Transverse colon (tissue), 4 donors: Measurements from ENCODE around the gene UROD. TPM values are rescaled to one million over a fixed set of nuclear protein-coding genes. Genes with fewer than 3 reads are reported as not detected.

ENCODE experiments used
- DNase-seq: peaks from one replicate; pipeline ENCODE4 v3.0.0-alpha.2; 2019
- H3K27ac ChIP-seq, 4 donors: fragments of 200-600 bp; sonication (generic); 2 replicates each; pipeline ENCODE4 v1.5.1; 2016 to 2018; ENCODE audit warnings: inconsistent platforms in 4 of 4
- H3K27me3 ChIP-seq: fragments of 200-600 bp; sonication (generic); 2 replicates; pipeline ENCODE4 v1.5.1; 2017; ENCODE audit warnings: inconsistent platforms
- H3K36me3 ChIP-seq, 4 donors: fragments of 200-600 bp; sonication (generic); 2 replicates each; pipeline ENCODE4 v1.5.1; 2017 to 2019; ENCODE audit warnings: inconsistent platforms in 4 of 4
- H3K4me1 ChIP-seq, 4 donors: fragments of 200-600 bp; sonication (generic); 2 replicates each; pipeline ENCODE4 v1.5.1; 2017 to 2020; ENCODE audit warnings: inconsistent platforms in 4 of 4
- H3K4me3 ChIP-seq, 4 donors: fragments of 200-600 bp; sonication (generic); 1 replicate in 1 of 4; 2 replicates in 3 of 4; pipeline versions ENCODE4 v1.5.1 to v1.6.1; 2017 to 2019; ENCODE audit warnings: inconsistent platforms in 4 of 4
- H3K9me3 ChIP-seq, 2 donors: fragments of 200-600 bp; sonication (generic); 2 replicates each; pipeline ENCODE4 v1.5.1; 2017 to 2019; ENCODE audit warnings: inconsistent platforms in 2 of 2
- EP300 ChIP-seq: sonication (generic); formaldehyde crosslinking; IDR thresholded peaks from one replicate; pipeline ENCODE4 v1.6.1; 2017; ENCODE audit warnings: antibody characterized with exemption, low read depth
- POLR2A ChIP-seq: fragments of 450-650 bp; IDR thresholded peaks from one replicate; pipeline ENCODE4 v1.6.1; 2016; ENCODE audit warnings: antibody characterized with exemption, mild to moderate bottlenecking, moderate library complexity
- POLR2AphosphoS5 ChIP-seq, 3 donors: sonication (generic); formaldehyde crosslinking; IDR thresholded peaks; one replicate each; pipeline ENCODE4 v1.6.1; 2016; ENCODE audit warnings: antibody characterized with exemption in 3 of 3
- WGBS, 2 donors: methylation state at CpG; one replicate each; pipeline ENCODE4 v1.1.5; 2018; ENCODE audit warnings: low coverage in 1 of 2; 5-methylcytosine and 5-hydroxymethylcytosine counted together
- in situ Hi-C, 4 donors: fragments of 200-750 bp; cut with MboI; loops; one replicate each; pipeline versions ENCODE4 v1.15.0 to v1.15.1; 2017; ENCODE audit warnings: low sequenced_read_pairs in 3 of 4, low pct_ligation_motif_present in 1 of 4, low pct_unique_long_range_greater_than_20kb in 1 of 4
- intact Hi-C: fragments of 100-400 bp; cut with DNase I; formaldehyde crosslinking; loops from one replicate; pipeline ENCODE4 v1.15.1; 2023; ENCODE audit warnings: low total_unique reads
- total RNA-seq, 4 donors: library from RNA; depleted of rRNA; stranded (reverse); fragments of >200 nt; gene quantifications; one replicate each; pipeline ENCODE4 v1.1.0, GENCODE V29; 2016
- TF ChIP-seq, protein P1 (sequence below), 5 experiments: fragments of 200-600 bp in 3 of 5; fragments of 450-650 bp in 2 of 5; sonication (generic) in 3 of 5; IDR thresholded peaks; 1 replicate in 2 of 5; 2 replicates in 3 of 5; pipeline ENCODE4 v1.5.1; 2016 to 2017; ENCODE audit warnings: antibody characterized with exemption in 5 of 5, inconsistent platforms in 3 of 5, mild to moderate bottlenecking in 2 of 5, moderate library complexity in 1 of 5

Gene UROD
- total RNA-seq, 4 donors from 2014 or later = 46.4 to 85.7 (median 63.9) TPM

DNA sequence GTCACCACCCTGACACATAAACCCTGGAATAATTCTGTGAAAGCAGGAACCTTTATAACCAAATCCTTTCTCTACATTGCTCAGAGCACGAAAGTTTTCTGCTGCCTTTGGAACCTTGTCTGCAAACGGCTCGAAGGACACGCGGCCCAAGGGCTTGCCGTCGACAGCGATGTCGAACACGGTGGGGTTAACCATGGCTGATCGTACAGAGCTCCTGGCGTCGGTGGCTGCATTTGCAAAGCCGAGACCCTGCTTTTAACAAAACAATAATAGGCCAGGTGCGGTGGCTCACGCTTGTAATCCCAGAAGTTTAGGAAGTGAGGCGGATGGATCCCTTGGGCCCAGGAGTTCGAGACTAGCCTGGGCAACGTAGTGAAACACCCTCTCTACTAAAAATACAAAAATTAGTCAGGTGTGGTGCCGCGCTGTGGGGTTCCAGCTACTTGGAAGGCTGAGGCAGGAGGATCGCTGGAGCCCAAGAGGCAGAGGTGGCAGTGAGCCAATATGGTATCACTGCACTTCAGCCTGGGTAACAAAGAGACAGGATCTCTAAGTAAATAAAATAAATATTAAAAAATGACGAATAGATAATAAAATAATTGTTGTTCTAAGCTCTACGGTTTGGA lies 23.4 kb upstream of the UROD start:
- Histone ChIP-seq H3K27me3 (no peaks in the 10 kb centered on the region), H3K9me3 (no peaks in the 10 kb centered on the region), H3K27ac (no peak overlapping the region), H3K4me3 (no peak overlapping the region), H3K36me3 (no peaks in the 10 kb centered on the region), H3K4me1 (peaks cover 7 to 14% (median 9%) of the 10 kb centered on the region in 4 donors)
- in situ Hi-C loops = no loop called here
- TF ChIP-seq POLR2AphosphoS5 (IDR thresholded peaks at IDR 0.05) (no peak), EP300 (no peak), POLR2A (no peak)
- TF ChIP-seq, protein P1, sequence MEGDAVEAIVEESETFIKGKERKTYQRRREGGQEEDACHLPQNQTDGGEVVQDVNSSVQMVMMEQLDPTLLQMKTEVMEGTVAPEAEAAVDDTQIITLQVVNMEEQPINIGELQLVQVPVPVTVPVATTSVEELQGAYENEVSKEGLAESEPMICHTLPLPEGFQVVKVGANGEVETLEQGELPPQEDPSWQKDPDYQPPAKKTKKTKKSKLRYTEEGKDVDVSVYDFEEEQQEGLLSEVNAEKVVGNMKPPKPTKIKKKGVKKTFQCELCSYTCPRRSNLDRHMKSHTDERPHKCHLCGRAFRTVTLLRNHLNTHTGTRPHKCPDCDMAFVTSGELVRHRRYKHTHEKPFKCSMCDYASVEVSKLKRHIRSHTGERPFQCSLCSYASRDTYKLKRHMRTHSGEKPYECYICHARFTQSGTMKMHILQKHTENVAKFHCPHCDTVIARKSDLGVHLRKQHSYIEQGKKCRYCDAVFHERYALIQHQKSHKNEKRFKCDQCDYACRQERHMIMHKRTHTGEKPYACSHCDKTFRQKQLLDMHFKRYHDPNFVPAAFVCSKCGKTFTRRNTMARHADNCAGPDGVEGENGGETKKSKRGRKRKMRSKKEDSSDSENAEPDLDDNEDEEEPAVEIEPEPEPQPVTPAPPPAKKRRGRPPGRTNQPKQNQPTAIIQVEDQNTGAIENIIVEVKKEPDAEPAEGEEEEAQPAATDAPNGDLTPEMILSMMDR (IDR thresholded peaks at IDR 0.05) = no peak
- DNase-seq = no peak
- WGBS, 2 donors = 79 to 92% methylated on average over 7 to 24 of the region's 24 CpGs
- intact Hi-C loops = no loop called here

DNA sequence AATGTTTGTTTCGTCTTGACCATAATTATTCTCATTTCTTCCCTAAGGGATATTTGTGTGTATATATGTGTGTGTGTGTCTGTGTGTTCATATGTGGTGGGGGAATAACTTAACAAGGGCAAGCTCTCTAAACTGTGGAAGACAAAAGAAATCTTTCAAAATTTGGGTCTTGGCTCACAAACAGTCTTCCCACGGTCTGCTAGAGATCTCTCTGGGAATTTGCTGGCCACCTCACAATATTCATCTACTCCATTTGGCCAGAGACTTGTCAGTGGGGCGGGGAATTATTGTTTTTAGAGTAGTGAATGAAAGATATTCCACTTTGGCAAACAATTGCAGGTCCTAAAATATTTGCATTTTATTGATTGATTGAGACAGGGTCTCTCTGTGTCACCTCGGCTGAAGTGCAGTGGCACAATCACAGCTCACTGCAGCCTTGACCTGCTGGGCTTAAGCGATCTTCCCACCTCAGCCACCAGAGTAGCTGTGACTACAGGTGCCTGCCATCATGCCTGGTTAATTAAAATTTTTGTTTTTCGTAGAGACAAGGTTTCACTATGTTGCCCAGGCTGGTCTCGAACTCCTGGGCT lies 17.6 kb upstream of the UROD start:
- WGBS, 2 donors = 74 to 77% methylated on average over 7 of the region's 7 CpGs
- intact Hi-C loops = no loop called here
- DNase-seq = no peak
- Histone ChIP-seq H3K27me3 (no peaks in the 10 kb centered on the region), H3K4me1 (no peaks in the 10 kb centered on the region), H3K36me3 (no peaks in the 10 kb centered on the region), H3K4me3 (no peak overlapping the region), H3K9me3 (no peaks in the 10 kb centered on the region), H3K27ac (no peak overlapping the region)
- in situ Hi-C loops = no loop called here
- TF ChIP-seq EP300 = no peak
- TF ChIP-seq, protein P1 (IDR thresholded peaks at IDR 0.05) = no peak
- no peak for TF ChIP-seq POLR2AphosphoS5 (IDR thresholded peaks at IDR 0.05)
- TF ChIP-seq POLR2A = no peak

DNA sequence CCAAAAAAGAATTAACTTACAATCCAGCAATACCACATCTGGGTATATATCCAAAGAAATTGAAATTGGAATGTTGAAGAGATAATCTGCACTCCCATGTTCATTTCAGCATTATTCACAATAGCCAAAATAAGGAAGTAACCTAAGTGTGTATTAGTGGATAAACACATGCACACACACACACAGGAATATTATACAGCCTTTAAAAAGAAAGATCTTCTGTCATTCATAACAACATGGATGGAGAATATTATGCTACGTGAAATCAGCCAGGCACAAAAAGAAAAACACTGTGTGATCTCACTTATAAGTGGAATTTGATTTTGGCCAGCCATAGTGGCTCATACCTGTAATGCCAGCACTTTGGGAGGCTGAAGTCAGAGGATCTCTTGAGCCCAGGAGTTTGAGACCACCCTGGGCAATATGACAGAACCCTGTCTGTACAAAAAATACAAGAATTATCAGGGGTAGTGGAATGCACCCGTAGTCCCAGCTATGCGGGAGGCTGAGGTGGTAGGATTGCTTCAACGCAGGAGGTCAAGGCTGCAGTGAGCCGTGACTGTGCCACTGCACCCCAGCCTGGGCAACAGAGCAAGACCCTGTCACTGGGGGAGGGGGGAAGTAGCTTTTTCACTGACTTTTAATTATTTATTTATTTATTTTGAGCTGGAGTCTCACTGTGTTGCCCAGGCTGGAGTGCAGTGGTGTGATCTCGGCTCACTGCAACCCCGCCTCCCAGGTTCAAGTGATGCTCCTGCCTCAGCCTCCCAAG lies 16.4 kb upstream of the UROD start:
- H3K27me3 ChIP-seq = no peaks in the 10 kb centered on the region
- no peaks in the 10 kb centered on the region for H3K9me3 ChIP-seq
- H3K36me3 ChIP-seq = no peaks in the 10 kb centered on the region
- no peak overlapping the region for H3K4me3 ChIP-seq
- in situ Hi-C loops (no loop called here), intact Hi-C loops (no loop called here)
- no peak for TF ChIP-seq POLR2A
- TF ChIP-seq, protein P1 (IDR thresholded peaks at IDR 0.05) = no peak
- TF ChIP-seq POLR2AphosphoS5 (IDR thresholded peaks at IDR 0.05) = no peak
- no peak for TF ChIP-seq EP300
- H3K4me1 ChIP-seq = no peaks in the 10 kb centered on the region
- H3K27ac ChIP-seq = no peak overlapping the region
- WGBS, 2 donors = 92 to 100% methylated on average over 1 to 7 of the region's 7 CpGs
- DNase-seq = no peak

DNA sequence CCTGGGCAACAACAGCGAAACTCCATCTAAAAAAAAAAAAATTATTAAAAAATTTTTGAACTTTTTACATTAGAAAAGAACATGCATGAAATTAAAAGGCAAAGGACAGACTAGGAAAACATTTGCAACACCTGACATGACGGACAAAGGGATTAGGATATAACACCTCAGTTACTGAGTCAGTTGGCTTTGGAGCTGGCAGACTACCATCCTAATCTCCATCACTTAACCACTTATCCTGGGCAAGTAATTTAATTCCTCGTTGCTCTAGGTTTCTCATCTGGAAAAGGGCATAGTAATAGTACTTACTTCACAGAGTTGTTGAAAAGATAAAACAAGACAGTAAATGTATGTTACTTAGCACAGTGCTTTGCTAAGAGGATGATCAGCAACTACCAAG lies 12.8 kb upstream of the UROD start:
- no peak for DNase-seq
- Histone ChIP-seq H3K27ac (no peak overlapping the region), H3K27me3 (no peaks in the 10 kb centered on the region), H3K4me3 (no peak overlapping the region), H3K9me3 (no peaks in the 10 kb centered on the region), H3K36me3 (peaks cover 0 to 19% (median 1%) of the 10 kb centered on the region in 4 donors), H3K4me1 (no peaks in the 10 kb centered on the region)
- WGBS, 2 donors = 85 to 88% methylated on average over 3 of the region's 3 CpGs
- in situ Hi-C loops = no loop called here
- TF ChIP-seq POLR2A = no peak
- TF ChIP-seq EP300 = no peak
- TF ChIP-seq, protein P1 (IDR thresholded peaks at IDR 0.05) = no peak
- no peak for TF ChIP-seq POLR2AphosphoS5 (IDR thresholded peaks at IDR 0.05)
- intact Hi-C loops = no loop called here
